HG03175 (cell line): ENCODE data around the gene AMH.

ENCODE experiments used
- ATAC-seq: cut with Tn5 transposase; IDR thresholded peaks from one replicate; pipeline ENCODE4 v1.9.1; 2021; ENCODE audit warnings: mild to moderate bottlenecking, moderate library complexity; ENCODE audit not compliant: unreplicated experiment

AMH gene

GRCh38 chr19:2247433-2248101 lies 1.6 kb upstream of the AMH start:
- no peak for ATAC-seq

GRCh38 chr19:2248136-2249009 lies 750 bp upstream of the AMH start:
- ATAC-seq, result no peak

GRCh38 chr19:2249880-2250765 lies 1.0 kb downstream of the AMH start:
- ATAC-seq, result no peak

- no peak for ATAC-seq
Measured at GRCh38 chr19:2250766-2251105, 1.6 kb downstream of the AMH start.

GRCh38 chr19:2251106-2252054 lies 2.3 kb downstream of the AMH start:
- ATAC-seq, result no peak

- ATAC-seq, result no peak
Measured at GRCh38 chr19:2252055-2252796, 3.1 kb downstream of the AMH start.

DNA sequence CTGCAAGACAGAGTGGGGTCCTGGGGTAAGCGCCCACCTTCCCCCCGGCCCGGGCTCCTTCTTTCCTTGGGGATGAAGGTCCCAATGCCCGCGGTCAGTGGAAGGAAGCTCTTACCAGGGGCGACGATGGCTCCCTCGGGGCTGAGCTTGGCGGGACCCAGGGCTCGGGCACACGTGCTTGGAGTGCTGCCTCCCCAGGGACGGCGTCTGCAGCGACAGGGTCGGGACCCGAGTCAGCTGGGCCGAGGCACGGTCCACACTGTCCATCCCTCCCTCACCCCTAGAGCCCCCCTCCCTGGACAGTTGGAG lies 3.6 kb downstream of the AMH start:
- ATAC-seq, result no peak

GRCh38 chr19:2253106-2254063 lies 4.3 kb downstream of the AMH start:
- ATAC-seq, result no peak

DNA sequence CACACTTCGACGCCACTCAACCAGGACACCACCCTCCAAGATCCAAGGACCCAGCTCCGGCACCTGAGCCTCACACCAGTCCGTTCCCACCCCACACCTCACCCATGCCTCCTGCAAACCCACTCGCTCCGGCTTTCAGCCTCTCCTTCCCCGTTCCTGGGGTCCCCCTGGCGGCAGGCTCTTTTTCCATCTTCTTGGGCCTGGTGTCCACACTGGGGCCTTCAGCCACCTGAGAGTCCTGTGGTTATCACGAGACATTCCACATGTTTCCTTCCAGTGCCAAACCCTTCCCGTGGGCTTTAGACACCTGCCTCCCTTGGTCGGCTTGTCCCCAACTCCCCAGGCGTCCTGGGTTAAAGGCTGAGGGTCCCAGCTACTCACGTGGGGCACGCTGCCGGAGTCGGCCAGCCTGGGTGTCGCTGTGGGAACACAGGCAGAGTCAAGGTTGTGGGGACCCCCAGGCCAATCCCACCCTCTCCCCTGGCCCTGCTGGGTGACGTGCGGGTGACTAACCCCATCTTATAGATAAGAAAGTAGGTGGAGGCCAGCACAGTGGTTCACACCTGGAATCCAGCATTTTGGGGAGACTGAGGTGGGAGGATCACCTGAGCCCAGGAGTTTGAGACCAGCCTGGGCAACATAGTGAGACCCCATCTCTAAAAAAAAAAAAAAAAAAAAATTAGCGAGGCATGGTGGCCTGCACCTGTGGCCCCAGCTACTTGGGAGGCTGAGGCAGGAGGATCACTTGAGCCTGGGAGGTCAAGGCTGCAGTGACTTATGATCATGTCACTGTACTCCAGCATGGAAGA lies 5.1 kb downstream of the AMH start:
- no peak for ATAC-seq

DNA sequence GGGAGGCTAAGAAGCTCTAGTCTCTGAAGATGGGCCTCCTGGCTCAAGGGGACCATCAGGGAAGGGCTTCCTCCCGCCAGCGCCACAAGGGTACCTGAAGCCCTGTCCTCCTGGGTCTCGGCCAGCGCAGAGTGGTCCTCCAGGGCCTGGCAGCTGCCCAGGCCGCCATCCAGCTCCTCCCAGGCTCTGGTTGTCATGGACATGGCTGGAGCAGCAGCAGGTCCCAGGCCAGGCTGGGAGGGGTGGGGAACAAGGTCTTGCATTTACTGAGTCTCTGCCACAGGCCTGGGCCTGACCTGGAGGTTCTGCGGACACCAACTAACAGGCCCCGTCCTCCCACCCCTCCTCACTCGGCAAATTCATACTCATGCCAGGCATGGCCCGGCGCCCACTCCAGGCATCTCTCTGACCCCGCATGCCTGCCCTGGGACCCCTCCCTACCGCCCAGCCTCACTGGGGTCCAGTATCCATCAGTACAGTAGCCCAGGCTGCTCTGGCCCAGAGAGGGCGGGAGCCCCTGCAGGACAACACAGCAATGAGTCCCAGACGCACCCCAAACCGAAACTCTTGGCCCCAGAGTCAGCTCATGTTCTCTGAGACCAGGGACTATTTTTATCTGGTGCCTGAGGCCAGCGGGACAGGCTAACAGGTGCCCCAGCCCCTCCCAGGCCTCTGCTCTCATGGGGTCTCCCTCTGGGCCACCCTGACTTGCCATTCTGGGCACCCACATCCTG lies 6.2 kb downstream of the AMH start:
- no peak for ATAC-seq

- no peak for ATAC-seq
Measured at GRCh38 chr19:2255982-2256685, 7.0 kb downstream of the AMH start, which contains the start of gene JSRP1. Gene JSRP1 (minus strand): TSS chr19:2256417. CDS start chr19:2255314, 1,103 bp downstream.

DNA sequence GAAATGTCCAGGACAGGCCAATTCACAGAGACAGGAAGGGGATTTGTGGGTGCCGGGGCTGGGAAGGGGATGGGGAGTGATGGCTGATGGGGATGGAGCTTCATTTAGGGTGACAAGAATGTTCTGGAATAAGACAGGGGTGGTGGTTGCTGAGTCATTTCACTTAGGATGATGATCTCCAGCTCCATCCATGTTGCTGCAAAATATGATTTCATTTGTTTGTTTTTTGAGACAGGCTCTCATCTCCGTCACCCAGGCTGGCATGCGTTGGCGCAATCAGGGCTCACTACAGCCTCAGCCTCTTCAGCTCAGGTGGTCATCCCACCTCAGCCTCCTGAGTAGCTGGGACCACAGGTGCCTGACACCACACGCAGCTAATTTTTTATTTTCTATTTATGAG lies 10.2 kb downstream of the AMH start:
- no peak for ATAC-seq

- no peak for ATAC-seq
Measured at GRCh38 chr19:2260341-2260805, 11.2 kb downstream of the AMH start.

DNA sequence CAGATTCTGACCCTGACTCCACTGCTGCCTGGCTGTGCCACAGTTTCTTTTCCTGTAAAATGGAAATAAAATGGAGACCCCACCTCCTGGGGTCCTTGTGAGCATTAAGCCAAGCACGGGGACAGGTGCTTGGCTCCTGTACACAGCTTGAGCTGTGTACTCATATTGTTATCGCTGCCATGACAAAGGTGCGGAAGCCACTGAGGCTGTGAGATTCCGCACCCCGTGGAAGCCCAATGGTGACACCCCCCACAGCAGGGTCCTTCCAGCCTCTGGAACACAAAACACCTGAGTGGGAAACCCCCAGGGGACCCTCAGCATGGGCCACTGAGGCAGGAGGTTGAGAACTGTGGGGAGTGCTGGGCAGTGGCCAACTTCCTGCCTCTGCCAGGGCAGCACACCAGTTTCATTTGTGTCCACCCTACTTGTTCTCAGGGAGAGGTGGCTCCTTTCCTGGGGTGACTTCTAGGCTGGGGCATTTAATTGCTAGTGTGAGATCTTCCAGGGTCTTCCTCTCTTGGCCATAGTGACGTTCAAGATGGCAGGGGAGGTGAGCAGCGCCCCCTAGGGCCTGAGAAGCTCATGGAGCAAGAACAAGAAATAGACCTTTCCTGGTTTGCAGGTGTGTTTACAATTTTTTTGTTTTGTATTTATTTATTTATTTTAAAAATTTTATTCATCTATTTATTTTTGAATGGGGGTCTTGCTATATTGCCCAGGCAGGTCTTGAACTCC lies 12.5 kb downstream of the AMH start:
- no peak for ATAC-seq

GRCh38 chr19:2266183-2266993 lies 17.3 kb downstream of the AMH start:
- ATAC-seq, result no peak
